Panc1 (cell line): Measurements from ENCODE around the gene ACMSD. TPM values are rescaled to one million over a fixed set of nuclear protein-coding genes. Genes with fewer than 3 reads are reported as not detected.

Experiments
- ATAC-seq: fragments of 200-7000 bp; cut with Tn5 transposase; 2 replicates; pipeline ENCODE4 v1.9.1; 2020; ENCODE audit warnings: mild to moderate bottlenecking, moderate library complexity
- Bru-seq: library from RNA; stranded (reverse); fragments of 400-500 nt; gene quantifications from one replicate; lab custom pipeline; 2021; lab: Mats Ljungman, UMichigan
- BruChase-seq, 2 experiments: library from RNA; stranded (reverse); fragments of 400-500 nt; gene quantifications; one replicate each; lab custom pipeline; 2021; lab: Mats Ljungman, UMichigan
- BruUV-seq: library from RNA; stranded (reverse); fragments of 400-500 nt; replicated peaks from 2 replicates; lab custom pipeline; 2021; lab: Mats Ljungman, UMichigan
- CTCF ChIA-PET: fragments of 300-600 bp; sonication (Branson Sonifier 250); formaldehyde crosslinking; loops from one replicate; lab custom pipeline; 2022; ENCODE audit warnings: antibody characterized with exemption; lab: Charles Lee
- POLR2A ChIA-PET: fragments of 300-600 bp; sonication (Branson Sonifier 250); formaldehyde crosslinking; loops from one replicate; lab custom pipeline; 2022; ENCODE audit warnings: antibody characterized with exemption; lab: Charles Lee
- DNase-seq: peaks from one replicate; pipeline ENCODE4 v3.0.0-alpha.2; 2010; ENCODE audit warnings: low read depth, low spot score
- H3K27ac ChIP-seq: 2 replicates; pipeline ENCODE4 v1.5.1; 2011; ENCODE audit warnings: mild to moderate bottlenecking, low read length, inconsistent platforms
- H3K27me3 ChIP-seq: fragments of 200-500 bp; sonication (Bioruptor generic); 2 replicates; pipeline ENCODE4 v1.6.0; 2014; ENCODE audit warnings: low read length, inconsistent platforms; ENCODE audit not compliant: control insufficient read depth, insufficient read depth
- H3K36me3 ChIP-seq: fragments of 200-500 bp; sonication (Bioruptor generic); 2 replicates; pipeline ENCODE4 v1.5.1; 2014; ENCODE audit warnings: inconsistent platforms, mild to moderate bottlenecking, low read length, moderate library complexity; ENCODE audit not compliant: control insufficient read depth, insufficient read depth
- H3K4me1 ChIP-seq: 2 replicates; pipeline ENCODE4 v1.5.1; 2011; ENCODE audit warnings: inconsistent platforms, mild to moderate bottlenecking, low read length, moderate library complexity; ENCODE audit not compliant: control insufficient read depth, insufficient read depth
- H3K4me3 ChIP-seq, 2 experiments: 2 replicates each; pipeline ENCODE4 v1.5.1; 2011 to 2012; ENCODE audit warnings: low read depth in 2 of 2, low read length in 2 of 2, mild to moderate bottlenecking in 2 of 2, inconsistent platforms in 1 of 2, moderate library complexity in 1 of 2
- H3K9me3 ChIP-seq: fragments of 200-500 bp; sonication (Bioruptor generic); 2 replicates; pipeline ENCODE4 v1.5.1; 2014; ENCODE audit warnings: low read depth, mild to moderate bottlenecking, inconsistent platforms, low read length, moderate library complexity; ENCODE audit not compliant: control insufficient read depth, insufficient read depth
- CTCF ChIP-seq: fragments of 450-650 bp; IDR thresholded peaks from 2 replicates; pipeline ENCODE4 v1.5.1; 2017; ENCODE audit warnings: mild to moderate bottlenecking
- POLR2AphosphoS5 ChIP-seq: IDR thresholded peaks from 2 replicates; pipeline ENCODE4 v1.6.1; 2012; ENCODE audit warnings: mild to moderate bottlenecking, low read depth, low read length, moderate library complexity
- SIN3A ChIP-seq: IDR thresholded peaks from 2 replicates; pipeline ENCODE4 v1.6.1; 2012; ENCODE audit warnings: low read depth, mild to moderate bottlenecking, low read length, moderate library complexity, borderline replicate concordance; ENCODE audit not compliant: insufficient read depth
- TCF7L2 ChIP-seq: IDR thresholded peaks from 2 replicates; pipeline ENCODE4 v1.6.1; 2011; ENCODE audit warnings: mild to moderate bottlenecking, low read depth, low read length, inconsistent platforms
- in situ Hi-C: cut with HindIII; loops from 2 replicates; pipeline ENCODE4 v1.10.0; 2016; ENCODE audit warnings: low sequenced_read_pairs, low pct_unique_long_range_greater_than_20kb
- intact Hi-C: fragments of 100-400 bp; cut with micrococcal nuclease; formaldehyde crosslinking; loops from one replicate; pipeline ENCODE4 v1.10.0; 2022; ENCODE audit not compliant: unreplicated experiment
- long read RNA-seq: library from polyadenylated mRNA; unstranded; transcript quantifications from one replicate; pipeline ENCODE4 v2.0.0, GENCODE V29; 2021; ENCODE audit not compliant: unreplicated experiment
- polyA plus RNA-seq: library from polyadenylated mRNA; unstranded; fragments of >200 nt; gene quantifications from one replicate; pipeline ENCODE4 v1.2.1, GENCODE V29; 2012; ENCODE audit warnings: missing spikeins; ENCODE audit not compliant: insufficient read length
- total RNA-seq: library from RNA; stranded (reverse); gene quantifications from one replicate; pipeline ENCODE4 v1.2.1, GENCODE V29; 2021; ENCODE audit not compliant: unreplicated experiment
- TF ChIP-seq, protein P1 (sequence below), 2 experiments: IDR thresholded peaks; 2 replicates each; pipeline ENCODE4 v1.6.1; 2011 to 2012; ENCODE audit warnings: low read depth in 2 of 2, control low read depth in 1 of 2, low read length in 1 of 2, mild to moderate bottlenecking in 1 of 2, moderate library complexity in 1 of 2; ENCODE audit not compliant: insufficient read depth in 1 of 2

Gene ACMSD
- not detected for total RNA-seq
- polyA plus RNA-seq, result not detected
- Bru-seq, nascent RNA, result not detected
- BruChase-seq, experiment 1, labeled RNA remaining after a 2-hour chase, result percentile 1 among the genes with signal in this experiment
- BruChase-seq, experiment 2, labeled RNA remaining after a 6-hour chase, result not detected
- long read RNA-seq, result 0 reads

- ChIA-PET POLR2A (no interaction called here), CTCF (interaction anchor here (0.7 kb wide), 1 partner anchor 100 kb away, joined by 4 read pairs; no protein-coding TSS in a partner anchor)
- Histone ChIP-seq H3K27me3 (peaks cover 5% of the 10 kb centered on the region; the same call in 1 of the 2 replicates), H3K27ac (no peak within 1 kb of the TSS), H3K4me3 (no peak within 1 kb of the TSS), H3K9me3 (no peaks in the 10 kb centered on the region), H3K4me1 (no peaks in the 10 kb centered on the region), H3K36me3 (no peaks in the 10 kb centered on the region)
- DNase-seq (no peak), ATAC-seq (no peak)
- TF ChIP-seq TCF7L2, result no peak
- TF ChIP-seq SIN3A, result no peak
- no peak for TF ChIP-seq POLR2AphosphoS5
- TF ChIP-seq CTCF, result no peak
- TF ChIP-seq, protein P1, sequence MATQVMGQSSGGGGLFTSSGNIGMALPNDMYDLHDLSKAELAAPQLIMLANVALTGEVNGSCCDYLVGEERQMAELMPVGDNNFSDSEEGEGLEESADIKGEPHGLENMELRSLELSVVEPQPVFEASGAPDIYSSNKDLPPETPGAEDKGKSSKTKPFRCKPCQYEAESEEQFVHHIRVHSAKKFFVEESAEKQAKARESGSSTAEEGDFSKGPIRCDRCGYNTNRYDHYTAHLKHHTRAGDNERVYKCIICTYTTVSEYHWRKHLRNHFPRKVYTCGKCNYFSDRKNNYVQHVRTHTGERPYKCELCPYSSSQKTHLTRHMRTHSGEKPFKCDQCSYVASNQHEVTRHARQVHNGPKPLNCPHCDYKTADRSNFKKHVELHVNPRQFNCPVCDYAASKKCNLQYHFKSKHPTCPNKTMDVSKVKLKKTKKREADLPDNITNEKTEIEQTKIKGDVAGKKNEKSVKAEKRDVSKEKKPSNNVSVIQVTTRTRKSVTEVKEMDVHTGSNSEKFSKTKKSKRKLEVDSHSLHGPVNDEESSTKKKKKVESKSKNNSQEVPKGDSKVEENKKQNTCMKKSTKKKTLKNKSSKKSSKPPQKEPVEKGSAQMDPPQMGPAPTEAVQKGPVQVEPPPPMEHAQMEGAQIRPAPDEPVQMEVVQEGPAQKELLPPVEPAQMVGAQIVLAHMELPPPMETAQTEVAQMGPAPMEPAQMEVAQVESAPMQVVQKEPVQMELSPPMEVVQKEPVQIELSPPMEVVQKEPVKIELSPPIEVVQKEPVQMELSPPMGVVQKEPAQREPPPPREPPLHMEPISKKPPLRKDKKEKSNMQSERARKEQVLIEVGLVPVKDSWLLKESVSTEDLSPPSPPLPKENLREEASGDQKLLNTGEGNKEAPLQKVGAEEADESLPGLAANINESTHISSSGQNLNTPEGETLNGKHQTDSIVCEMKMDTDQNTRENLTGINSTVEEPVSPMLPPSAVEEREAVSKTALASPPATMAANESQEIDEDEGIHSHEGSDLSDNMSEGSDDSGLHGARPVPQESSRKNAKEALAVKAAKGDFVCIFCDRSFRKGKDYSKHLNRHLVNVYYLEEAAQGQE (IDR thresholded peaks at IDR 0.05; ENCODE audit: insufficient read depth in 1 of 2, low read depth in 2 of 2, low read length in 1 of 2), result no peak
- no TSS peak for BruUV-seq
- in situ Hi-C loops, result no loop called here
- intact Hi-C loops, result no loop called here
Measured at GRCh38 chr2:134838143-134838620, at the start of gene ACMSD. ACMSD (plus strand) TSS chr2:134838616; CDS start chr2:134838683, 67 bp downstream.

GRCh38 chr2:134790487-134790886, 47.9 kb upstream of the ACMSD start:
- Histone ChIP-seq H3K27me3 (no peaks in the 10 kb centered on the region), H3K27ac (no peak overlapping the region), H3K4me1 (no peaks in the 10 kb centered on the region), H3K36me3 (no peaks in the 10 kb centered on the region), H3K9me3 (no peaks in the 10 kb centered on the region), H3K4me3 (no peak overlapping the region)
- ATAC-seq (no peak), DNase-seq (no peak)
- in situ Hi-C loops (no loop called here), intact Hi-C loops (no loop called here)
- POLR2A ChIA-PET, result no interaction called here
- no TSS peak for BruUV-seq
- CTCF ChIA-PET, result no interaction called here
- peak; percentile 27 for TF ChIP-seq CTCF
- no peak for TF ChIP-seq TCF7L2
